GM12865 (cell line): Measurements from ENCODE around the gene KIF11.
"Not testable (repeated sequence)": the region's sequence is repeated elsewhere in the genome, so short reads cannot be mapped to it uniquely, and the experiment has no call there.

Experiments used
- DNase-seq: peaks from one replicate; pipeline ENCODE4 v3.0.0; 2010; ENCODE audit warnings: low read depth
- H3K4me3 ChIP-seq: 2 replicates; pipeline ENCODE4 v1.5.1; 2011; ENCODE audit warnings: mild to moderate bottlenecking, low read depth, low read length, control low read depth
- TF ChIP-seq, protein P1 (sequence below): IDR thresholded peaks from 2 replicates; pipeline ENCODE4 v1.5.1; 2011; ENCODE audit warnings: low read length, control low read depth, low read depth, inconsistent platforms; ENCODE audit not compliant: insufficient read depth; ENCODE audit errors: missing control alignments

Gene KIF11

DNA sequence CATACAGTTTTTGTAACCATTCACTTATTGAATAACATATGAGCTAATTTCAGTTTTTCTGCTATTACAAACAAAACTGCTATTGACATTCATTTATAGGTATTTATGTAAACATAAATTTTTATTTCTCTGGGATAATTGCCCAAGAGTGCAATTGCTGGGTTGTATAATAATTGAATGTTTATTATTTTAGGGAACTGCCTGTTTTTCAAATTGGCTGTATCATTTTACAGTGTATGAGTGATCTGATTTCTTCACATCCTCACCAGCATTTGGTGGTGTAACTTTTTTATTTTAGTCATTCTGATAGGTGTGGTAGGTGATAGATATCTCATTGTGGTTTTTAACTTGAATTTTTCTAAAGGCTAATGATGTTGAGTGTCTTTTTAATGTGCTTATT, 26.4 kb downstream of the KIF11 start:
- no peak for DNase-seq
- no peak overlapping the region for H3K4me3 ChIP-seq

DNA sequence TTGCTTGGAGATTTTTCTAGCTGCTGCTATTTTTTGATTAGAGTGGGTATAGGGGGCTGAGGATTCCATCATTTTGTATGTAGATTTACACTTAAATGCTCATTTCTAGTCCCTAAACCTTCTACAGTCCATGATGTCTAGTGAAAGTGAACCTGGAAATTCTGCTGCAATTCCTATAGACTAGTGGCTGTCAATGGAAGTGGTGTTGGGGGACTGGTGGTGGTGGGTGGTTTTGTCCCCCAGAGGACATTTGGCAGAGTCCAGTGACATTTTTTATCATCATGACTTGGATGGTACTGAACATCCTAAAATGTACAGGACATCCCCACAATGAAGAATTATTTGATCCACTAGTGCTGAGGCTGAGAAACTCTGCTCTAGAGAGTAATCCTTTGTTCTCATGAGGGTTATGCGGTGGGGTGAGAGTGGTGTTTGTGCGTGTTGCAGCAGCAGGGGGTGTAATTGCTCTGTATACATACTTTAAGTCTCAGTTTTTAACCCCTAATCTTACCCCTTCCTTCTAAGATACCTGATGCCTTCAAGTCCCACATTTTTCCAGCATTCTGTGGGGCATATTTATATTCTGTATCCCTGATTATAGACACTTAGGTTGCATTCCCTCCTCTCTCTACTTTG, 35.0 kb downstream of the KIF11 start:
- TF ChIP-seq, protein P1, sequence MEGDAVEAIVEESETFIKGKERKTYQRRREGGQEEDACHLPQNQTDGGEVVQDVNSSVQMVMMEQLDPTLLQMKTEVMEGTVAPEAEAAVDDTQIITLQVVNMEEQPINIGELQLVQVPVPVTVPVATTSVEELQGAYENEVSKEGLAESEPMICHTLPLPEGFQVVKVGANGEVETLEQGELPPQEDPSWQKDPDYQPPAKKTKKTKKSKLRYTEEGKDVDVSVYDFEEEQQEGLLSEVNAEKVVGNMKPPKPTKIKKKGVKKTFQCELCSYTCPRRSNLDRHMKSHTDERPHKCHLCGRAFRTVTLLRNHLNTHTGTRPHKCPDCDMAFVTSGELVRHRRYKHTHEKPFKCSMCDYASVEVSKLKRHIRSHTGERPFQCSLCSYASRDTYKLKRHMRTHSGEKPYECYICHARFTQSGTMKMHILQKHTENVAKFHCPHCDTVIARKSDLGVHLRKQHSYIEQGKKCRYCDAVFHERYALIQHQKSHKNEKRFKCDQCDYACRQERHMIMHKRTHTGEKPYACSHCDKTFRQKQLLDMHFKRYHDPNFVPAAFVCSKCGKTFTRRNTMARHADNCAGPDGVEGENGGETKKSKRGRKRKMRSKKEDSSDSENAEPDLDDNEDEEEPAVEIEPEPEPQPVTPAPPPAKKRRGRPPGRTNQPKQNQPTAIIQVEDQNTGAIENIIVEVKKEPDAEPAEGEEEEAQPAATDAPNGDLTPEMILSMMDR: no peak
- peak; percentile 6 for DNase-seq
- no peak overlapping the region for H3K4me3 ChIP-seq

More for the DNA sequence above, 26.4 kb downstream of the KIF11 start:
- TF ChIP-seq, protein P1: no peak

DNA sequence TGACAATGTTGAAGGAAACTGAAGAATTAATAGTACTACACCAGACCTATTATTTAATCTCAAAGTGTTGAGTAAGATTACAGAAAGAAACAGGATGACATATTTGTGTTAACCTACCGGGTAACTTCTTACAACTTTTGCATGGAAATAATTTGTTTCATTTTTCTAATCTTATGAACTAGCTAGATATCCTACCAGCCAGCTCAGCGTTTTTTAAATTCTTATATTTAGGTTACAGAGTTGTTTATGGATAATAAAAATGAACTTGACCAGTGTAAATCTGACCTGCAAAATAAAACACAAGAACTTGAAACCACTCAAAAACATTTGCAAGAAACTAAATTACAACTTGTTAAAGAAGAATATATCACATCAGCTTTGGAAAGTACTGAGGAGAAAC, 37.0 kb downstream of the KIF11 start:
- TF ChIP-seq, protein P1: no peak

DNA sequence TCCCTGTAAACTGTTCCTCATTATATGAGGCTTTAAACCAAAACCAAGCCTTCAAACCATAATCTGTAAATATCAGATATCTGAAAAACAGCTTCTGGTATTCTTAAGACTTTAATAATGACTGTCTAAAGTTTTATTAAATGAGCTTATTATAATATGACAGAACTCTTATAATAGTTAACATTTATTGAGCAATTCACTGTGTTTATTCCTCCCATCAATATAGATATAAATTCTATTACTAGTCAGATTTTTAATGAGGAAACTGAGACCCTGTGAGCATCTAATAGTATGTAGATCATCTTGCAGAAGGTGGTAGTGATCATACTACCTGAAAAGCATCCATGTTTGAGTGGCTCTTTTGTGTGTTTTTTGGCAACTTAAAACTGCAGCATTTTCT, 45.1 kb downstream of the KIF11 start:
- no peak for DNase-seq
- H3K4me3 ChIP-seq: no peak overlapping the region
- TF ChIP-seq, protein P1: no peak

More for the DNA sequence above, 37.0 kb downstream of the KIF11 start:
- DNase-seq: no peak
- no peak overlapping the region for H3K4me3 ChIP-seq

DNA sequence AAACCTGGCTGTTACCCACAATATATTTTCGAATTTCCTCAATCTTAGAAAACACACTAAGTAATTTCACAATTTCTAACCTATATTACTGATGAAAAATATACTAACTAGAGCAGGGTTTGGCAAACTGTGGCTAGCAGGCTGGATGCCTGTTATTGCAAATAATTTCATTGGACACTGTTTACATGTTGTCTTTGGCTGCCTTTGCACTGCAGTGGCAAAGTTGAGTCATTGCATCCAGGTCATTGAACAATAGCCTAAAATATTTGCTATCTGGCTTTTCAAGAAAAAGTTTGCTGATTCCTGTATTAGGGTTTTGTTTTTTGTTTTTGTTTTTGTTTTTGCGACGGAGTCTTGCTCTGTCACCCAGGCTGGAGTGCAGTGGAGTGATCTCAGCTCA, 47.2 kb downstream of the KIF11 start:
- H3K4me3 ChIP-seq: no peak overlapping the region
- DNase-seq: no peak
- TF ChIP-seq, protein P1: no peak

DNA sequence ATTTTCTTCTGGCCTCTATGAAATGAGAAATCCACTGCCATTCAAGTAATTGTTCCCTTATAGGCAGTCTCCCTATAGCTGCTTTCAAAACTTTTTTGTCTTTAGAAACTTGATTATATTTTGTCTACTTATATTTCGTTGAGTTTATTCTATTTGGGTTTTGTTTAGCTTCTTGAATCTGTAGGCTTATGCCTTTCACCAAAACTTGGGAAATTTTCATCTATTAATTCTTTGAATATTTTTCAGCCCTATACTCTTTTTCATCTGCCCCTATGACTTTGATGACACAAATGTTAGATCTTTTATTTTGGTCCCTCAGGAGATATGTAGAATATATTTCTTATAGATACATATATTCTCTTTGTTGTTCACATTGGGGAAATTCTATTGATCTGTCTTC, 48.6 kb downstream of the KIF11 start:
- DNase-seq: no peak
- TF ChIP-seq, protein P1: no peak
- H3K4me3 ChIP-seq: no peak overlapping the region

DNA sequence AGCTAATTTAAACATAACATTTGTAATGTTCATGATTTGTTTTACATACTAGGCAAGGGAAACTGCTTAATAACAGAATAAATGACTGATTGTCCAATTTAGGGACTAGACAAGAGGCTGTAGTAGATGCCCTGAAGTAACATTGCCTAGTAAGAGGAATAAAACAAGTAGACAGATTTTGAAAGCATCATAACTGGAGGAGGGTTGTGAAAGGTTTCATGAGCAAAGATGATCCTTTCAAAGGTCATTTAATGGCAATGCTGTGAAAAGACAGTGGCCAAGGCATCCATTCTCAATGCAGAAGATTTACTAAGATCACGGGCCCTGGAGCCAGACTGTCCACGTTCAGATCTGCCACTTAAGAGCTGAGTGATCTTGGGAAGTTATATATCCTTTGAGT, 52.0 kb downstream of the KIF11 start:
- H3K4me3 ChIP-seq: no peak overlapping the region
- TF ChIP-seq, protein P1: no peak
- no peak for DNase-seq

DNA sequence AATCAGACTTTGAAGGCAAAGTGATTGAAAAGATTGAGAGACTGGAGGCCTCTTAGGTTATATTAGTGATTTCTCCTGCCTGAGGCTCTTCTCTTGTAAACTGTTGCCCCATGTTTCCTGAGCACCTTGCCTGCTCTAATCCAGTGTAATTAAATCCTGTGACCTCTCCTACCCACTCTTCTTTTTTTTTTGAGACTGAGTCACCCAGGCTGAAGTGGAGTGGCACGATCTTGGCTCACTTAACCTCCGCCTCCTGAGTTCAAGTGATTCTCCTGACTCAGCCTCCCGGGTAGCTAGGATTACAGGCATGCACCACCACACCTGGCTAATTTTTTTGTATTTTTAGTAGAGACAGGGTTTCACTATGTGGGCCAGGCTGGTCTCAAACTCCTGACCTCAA, 57.9 kb downstream of the KIF11 start:
- not testable (repeated sequence) for H3K4me3 ChIP-seq, DNase-seq
